Retina (tissue), 1 donor: ENCODE results near the gene PAQR7.
A peak's percentile ranks its signal among the peaks of the same experiment; 100 is the strongest.

ENCODE experiments used
- DNase-seq: peaks from one replicate; pipeline ENCODE4 v3.0.0-alpha.2; 2016

The PAQR7 gene

DNA sequence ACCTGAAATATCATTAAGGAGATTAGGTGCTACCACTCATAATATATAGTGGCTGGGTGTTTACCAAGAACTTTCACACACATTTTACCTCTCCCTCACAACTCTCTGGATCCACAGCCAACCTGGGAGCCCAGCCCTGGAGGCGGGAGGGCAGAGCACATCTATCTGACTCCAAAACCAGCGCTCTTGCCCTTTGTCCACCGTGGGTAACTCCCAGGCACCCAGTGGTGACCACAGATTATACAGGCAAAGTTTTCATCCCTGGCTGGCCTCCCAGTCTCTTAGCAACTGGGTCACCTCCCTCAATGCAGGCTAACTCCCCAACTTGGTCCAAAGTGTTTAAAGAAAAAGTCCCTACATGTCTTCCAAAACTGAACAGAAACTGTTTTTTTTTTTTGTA, 2.4 kb downstream of the PAQR7 start:
- no peak for DNase-seq

DNA sequence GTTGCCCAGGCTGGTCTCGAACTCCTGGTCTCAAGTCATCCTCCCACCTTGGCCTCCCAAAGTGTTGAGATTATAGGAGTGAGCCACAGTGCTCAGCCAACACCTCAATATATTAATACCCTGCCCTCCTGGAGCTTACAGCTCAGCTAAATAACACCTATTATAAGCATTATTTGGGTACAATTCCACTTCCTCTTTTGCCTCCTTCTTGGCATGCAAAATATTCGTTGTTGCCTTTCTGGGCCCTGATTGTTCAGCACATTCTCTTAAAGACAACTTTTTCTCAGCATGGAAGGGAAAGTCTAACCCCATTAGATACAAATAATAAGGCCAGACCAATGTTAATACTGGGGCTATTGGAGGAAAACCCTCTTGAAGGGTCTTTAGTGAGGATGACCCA, 2.8 kb downstream of the PAQR7 start:
- no peak for DNase-seq

DNA sequence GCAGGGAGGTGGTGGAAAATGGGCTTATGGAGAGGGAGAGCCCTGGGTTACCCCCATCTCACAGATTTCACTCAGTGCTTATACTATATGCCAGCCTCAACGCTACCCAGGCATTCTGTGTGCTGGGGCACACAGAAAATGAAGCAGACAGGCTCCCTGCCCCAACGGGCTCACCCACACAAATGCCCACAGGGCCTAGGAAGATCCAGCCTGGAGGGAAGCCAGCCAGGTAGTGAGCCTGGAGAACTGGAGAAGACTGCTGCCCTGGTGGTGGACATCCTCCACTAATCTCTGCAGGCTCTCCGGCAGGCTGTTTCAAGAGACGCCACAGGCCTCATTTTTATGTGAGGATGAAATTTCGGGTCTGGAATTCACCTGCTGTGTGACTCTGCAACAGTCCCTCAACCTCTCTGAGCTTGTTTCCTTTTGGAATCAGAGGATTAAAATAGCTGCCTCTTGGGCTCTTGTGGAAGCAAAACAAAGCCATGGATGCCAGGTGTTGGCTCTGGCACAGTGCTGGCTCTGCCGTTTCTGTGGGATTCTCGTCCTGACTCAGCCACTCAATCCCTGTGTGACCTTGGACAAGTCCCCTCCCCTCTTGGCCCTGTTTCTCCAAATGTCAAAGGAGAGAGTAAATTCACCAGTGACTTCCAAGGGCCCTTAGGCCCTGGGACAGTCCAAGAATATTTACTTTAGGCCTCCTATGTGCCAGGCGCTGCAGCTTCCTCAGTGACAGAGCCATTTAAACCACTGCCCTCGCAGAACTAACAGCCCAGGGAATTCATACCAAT, 3.6 kb downstream of the PAQR7 start:
- DNase-seq = no peak

GRCh38 chr1:25871086-25871703, 4.3 kb downstream of the PAQR7 start:
- no peak for DNase-seq

DNA sequence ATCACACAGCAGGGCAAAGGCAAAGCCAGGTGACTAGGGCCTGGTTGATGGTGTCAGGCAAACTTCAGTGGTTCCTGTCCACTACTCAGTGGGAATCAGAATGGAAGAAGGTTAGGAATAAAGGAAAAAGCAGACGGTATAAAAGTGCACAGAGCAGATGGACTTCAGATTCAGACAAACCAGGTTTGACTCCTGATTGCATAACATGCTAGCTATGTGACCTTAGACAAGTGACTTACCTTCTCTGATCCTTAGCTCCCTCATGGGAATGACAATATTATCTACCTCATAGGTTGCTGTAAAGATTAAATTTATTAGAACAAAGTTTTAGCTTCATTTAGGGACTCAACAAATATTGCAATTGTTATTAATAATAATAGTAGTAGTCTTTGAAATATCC, 4.9 kb downstream of the PAQR7 start:
- DNase-seq = no peak

- no peak for DNase-seq
Measured at GRCh38 chr1:25869909-25870606, 5.5 kb downstream of the PAQR7 start.

- DNase-seq = no peak
Measured at GRCh38 chr1:25867210-25867991, 8.1 kb downstream of the PAQR7 start.

GRCh38 chr1:25866288-25866687, 9.2 kb downstream of the PAQR7 start:
- DNase-seq = no peak

DNA sequence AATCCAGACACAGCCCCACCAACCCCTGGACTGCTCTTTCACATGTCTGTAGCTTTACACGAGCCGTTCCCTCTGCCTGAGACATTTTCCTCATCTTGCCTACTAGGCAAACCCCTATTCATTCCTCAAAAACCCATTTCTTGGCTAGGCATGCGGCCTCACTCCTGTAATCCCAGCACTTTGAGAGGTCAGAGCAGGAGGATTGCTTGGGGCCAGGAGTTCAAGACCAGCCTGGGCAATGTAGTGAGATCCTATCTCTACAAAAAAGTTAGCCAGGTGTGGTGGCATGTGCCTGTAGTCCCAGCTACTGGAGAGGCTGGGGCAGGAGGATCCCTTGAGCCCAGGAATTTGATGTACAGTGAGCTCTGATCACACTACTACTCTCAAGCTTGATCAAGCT, 11.1 kb downstream of the PAQR7 start:
- DNase-seq = no peak

DNA sequence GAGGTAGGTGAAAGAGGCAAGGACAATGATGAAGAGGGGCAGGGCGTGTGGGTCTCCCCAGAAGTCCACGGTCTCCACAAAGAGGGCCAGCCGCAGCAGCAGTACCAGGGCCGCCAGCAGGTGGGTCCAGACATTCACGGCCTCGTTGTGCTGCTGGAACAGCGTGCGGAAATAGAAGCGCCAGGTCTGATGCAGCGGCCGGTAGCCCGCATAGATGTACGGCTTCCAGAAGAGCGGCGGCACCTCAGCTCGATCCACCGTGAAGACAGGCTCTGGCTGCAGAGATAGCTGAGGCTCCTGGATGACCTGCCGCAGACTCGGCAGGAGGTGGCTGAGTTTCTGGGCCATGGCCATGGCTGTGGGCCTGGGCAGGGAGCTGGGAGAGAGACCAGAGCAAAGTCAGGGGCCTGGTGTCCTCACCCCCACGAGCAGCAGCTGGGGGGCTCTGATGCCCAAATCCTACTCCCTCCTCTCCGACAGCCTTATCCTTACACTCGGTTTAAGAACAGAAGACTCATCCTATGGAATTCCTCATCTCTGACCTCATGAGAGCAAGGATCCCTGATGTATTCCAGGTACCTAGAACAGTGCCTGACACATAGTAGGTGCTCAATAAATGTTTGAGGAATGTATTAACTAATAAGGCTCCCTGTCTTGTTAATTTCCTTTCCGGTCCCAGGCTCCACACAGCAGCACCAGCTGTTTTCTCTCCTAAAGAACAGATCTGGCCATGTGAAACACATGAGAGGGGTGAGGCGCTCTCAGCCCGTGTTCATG, 11.8 kb downstream of the PAQR7 start:
- DNase-seq = no peak

- DNase-seq = no peak
Measured at GRCh38 chr1:25862785-25863485, 12.6 kb downstream of the PAQR7 start.

GRCh38 chr1:25861316-25862286, 13.9 kb downstream of the PAQR7 start:
- no peak for DNase-seq

DNA sequence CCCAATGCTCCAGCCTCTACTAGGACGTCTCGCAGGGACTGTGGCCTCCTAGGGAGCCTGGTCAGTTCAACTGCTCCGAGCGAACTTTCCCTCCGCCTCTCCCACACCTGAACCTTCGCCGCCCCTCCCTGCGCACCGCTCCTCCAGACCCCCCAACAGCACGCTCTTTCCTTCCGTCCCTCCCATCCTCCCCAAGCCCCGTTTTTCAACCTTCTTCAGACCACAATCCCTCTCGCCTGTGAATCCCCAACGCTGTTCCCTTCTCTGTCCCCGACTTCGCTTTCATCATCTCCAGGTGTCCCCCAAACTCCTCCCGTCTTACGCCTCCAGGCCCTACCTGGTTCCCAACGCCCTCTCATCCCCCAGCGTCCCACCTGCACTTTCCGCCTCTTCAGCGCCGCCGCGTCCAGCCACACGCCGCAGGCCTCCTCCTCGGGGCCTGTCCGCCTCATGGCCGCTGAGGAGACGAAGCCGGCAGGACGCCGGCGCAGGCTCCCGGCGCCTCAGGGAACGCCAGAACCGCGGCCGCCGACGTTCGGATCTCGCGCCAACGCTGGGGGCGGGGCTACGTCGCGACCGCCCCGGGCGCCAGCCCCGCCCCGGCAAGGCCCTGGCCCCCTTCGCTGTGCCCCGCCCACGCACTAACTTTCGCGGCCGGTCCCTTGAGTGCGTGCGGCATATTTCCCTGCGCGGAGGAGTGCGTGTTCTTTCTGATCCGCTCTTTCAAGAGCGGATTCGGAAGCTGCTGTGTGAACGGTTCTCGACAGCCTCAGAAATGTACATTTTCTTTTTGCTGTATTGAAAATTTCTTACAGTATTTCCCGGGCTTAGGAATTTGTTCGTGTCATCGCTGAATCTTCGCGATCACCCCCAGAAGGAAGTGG, 16.4 kb downstream of the PAQR7 start, which contains the start of gene AUNIP:
Gene AUNIP, minus strand, starts transcription at position 552 of the 884 bp plus-strand sequence. Its CDS starts 100 bp downstream, at position 452.
- peak; percentile 90 for DNase-seq

- DNase-seq = no peak
Measured at GRCh38 chr1:25858494-25858893, 17.0 kb downstream of the PAQR7 start.

DNA sequence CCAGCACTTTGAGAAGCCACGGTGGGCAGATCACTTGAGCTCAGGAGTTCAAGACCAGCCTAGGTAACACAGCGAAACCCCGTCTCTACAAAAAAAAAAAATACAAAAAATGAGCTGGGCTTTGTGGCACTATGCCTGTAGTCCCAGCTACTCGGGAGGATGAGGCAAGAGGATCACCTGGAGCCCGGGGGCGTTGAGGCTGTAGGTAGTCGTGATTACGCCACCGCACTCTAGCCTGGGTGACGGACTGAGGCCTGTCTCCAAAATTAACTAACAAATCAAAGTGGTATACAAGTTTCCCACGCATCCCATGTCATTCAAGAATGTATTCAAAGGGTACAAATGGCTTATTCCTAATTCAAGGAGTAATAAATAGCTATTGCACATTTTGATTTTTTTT, 18.7 kb downstream of the PAQR7 start:
- DNase-seq = no peak

GRCh38 chr1:25854554-25854953, 21.0 kb downstream of the PAQR7 start:
- no peak for DNase-seq

GRCh38 chr1:25848531-25848930, 27.0 kb downstream of the PAQR7 start:
- no peak for DNase-seq

DNA sequence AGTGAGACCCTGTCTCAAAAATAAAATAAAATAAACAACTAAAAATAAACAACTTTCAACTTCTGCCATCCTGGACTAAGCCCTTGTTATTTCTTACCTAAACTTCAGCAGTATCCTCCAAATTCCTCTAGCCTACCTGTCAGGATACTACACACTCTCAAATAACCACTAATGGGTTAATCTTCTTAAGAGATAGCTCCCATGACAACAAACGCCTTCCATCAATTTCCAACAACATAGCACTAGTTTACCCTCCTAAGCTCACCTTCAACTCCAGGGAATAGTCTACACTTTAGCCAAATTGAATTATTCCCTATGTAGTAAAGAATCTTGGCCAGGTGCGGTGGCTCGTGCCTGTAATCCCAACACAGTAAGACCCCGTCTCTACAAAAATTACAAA, 27.6 kb downstream of the PAQR7 start:
- no peak for DNase-seq

DNA sequence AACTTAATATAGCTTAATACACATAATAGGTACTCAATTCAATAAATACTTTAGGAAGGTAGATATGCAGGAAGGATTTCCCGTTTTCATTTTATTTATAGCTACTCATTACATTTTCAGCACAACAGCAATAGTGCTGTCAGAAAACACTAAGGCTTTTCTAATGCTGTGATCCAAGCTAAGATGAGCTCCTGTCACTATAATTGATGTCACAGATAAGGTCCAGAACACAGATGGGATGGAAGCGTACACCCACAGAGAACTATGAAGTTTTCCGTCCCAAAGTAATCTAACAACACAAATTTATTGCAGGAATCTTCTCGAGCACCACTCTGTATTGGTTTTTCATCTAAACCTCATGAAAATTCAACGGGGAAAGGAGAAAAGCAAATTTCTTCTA, 29.8 kb downstream of the PAQR7 start:
- DNase-seq = no peak
